ENCODE data around the gene PDZD2. TPM values are rescaled to one million over a fixed set of nuclear protein-coding genes. Genes with fewer than 3 reads are reported as not detected.

The PDZD2 gene
- total RNA-seq, 1 donor = 0.36 TPM

- no peak for DNase-seq (ENCODE audit: insufficient read length, low spot score, missing footprints)
- no peak overlapping the region for H3K4me2 ChIP-seq (ENCODE audit: insufficient read depth, low read length)
- no peak for TF ChIP-seq CTCF (IDR thresholded peaks at IDR 0.05; ENCODE audit: extremely low read depth, low read depth, low read length)
Measured at GRCh38 chr5:32083981-32084430, 445.1 kb downstream of the PDZD2 start.

GRCh38 chr5:32087086-32088082 lies 448.5 kb downstream of the PDZD2 start:
- no peak for TF ChIP-seq CTCF (IDR thresholded peaks at IDR 0.05; ENCODE audit: extremely low read depth, low read depth, low read length)
- no peaks in the 10 kb centered on the region for H3K9me3 ChIP-seq (ENCODE audit: low read depth, low read length)
- no peak for DNase-seq (ENCODE audit: insufficient read length, low spot score, missing footprints)

More at GRCh38 chr5:32083981-32084430, 445.1 kb downstream of the PDZD2 start:
- Histone ChIP-seq H2AFZ (ENCODE audit: low read length) (no peak overlapping the region), H3K4me1 (ENCODE audit: insufficient read depth, low read length) (no peaks in the 10 kb centered on the region), H3K79me2 (ENCODE audit: insufficient read depth, low read length) (no peaks in the 10 kb centered on the region), H4K20me1 (ENCODE audit: insufficient read depth, low read length) (no peaks in the 10 kb centered on the region), H3K36me3 (ENCODE audit: insufficient read depth, low read length) (no peaks in the 10 kb centered on the region), H3K27me3 (ENCODE audit: insufficient read depth, low read length) (no peaks in the 10 kb centered on the region), H3K9me3 (ENCODE audit: low read depth, low read length) (no peaks in the 10 kb centered on the region), H3K4me3 (ENCODE audit: insufficient read depth, low read length) (no peak overlapping the region), H3K27ac (ENCODE audit: low read depth, low read length) (no peak overlapping the region)

GRCh38 chr5:32088214-32088613 lies 449.3 kb downstream of the PDZD2 start:
- Histone ChIP-seq H3K36me3 (ENCODE audit: insufficient read depth, low read length) (no peaks in the 10 kb centered on the region), H3K4me3 (ENCODE audit: insufficient read depth, low read length) (no peak overlapping the region), H2AFZ (ENCODE audit: low read length) (no peak overlapping the region), H4K20me1 (ENCODE audit: insufficient read depth, low read length) (peaks cover 3% of the 10 kb centered on the region), H3K4me2 (ENCODE audit: insufficient read depth, low read length) (no peak overlapping the region), H3K27ac (ENCODE audit: low read depth, low read length) (no peak overlapping the region), H3K4me1 (ENCODE audit: insufficient read depth, low read length) (peaks cover 4% of the 10 kb centered on the region), H3K9me3 (ENCODE audit: low read depth, low read length) (no peaks in the 10 kb centered on the region), H3K79me2 (ENCODE audit: insufficient read depth, low read length) (no peaks in the 10 kb centered on the region), H3K27me3 (ENCODE audit: insufficient read depth, low read length) (no peaks in the 10 kb centered on the region)
- DNase-seq (ENCODE audit: insufficient read length, low spot score, missing footprints) = no peak
- no peak for TF ChIP-seq CTCF (IDR thresholded peaks at IDR 0.05; ENCODE audit: extremely low read depth, low read depth, low read length)

More at GRCh38 chr5:32087086-32088082, 448.5 kb downstream of the PDZD2 start:
- no peaks in the 10 kb centered on the region for H3K4me1 ChIP-seq (ENCODE audit: insufficient read depth, low read length)
- H3K27me3 ChIP-seq (ENCODE audit: insufficient read depth, low read length) = no peaks in the 10 kb centered on the region
- H3K4me2 ChIP-seq (ENCODE audit: insufficient read depth, low read length) = no peak overlapping the region
- no peak overlapping the region for H3K4me3 ChIP-seq (ENCODE audit: insufficient read depth, low read length)
- no peaks in the 10 kb centered on the region for H4K20me1 ChIP-seq (ENCODE audit: insufficient read depth, low read length)
- H3K27ac ChIP-seq (ENCODE audit: low read depth, low read length) = no peak overlapping the region
- no peak overlapping the region for H2AFZ ChIP-seq (ENCODE audit: low read length)
- no peaks in the 10 kb centered on the region for H3K36me3 ChIP-seq (ENCODE audit: insufficient read depth, low read length)
- no peaks in the 10 kb centered on the region for H3K79me2 ChIP-seq (ENCODE audit: insufficient read depth, low read length)
